Measurements from ENCODE around the gene RLIM. TPM values are rescaled to one million over a fixed set of nuclear protein-coding genes. Genes with fewer than 3 reads are reported as not detected.

The RLIM gene
- polyA plus RNA-seq, 1 donor (not counting 4 experiments of a cell fraction or from before 2014, with no cell fraction given): 23.8 TPM

- no peak overlapping the region for H2AFZ ChIP-seq (ENCODE audit: control insufficient read depth, low read length)
- H3K4me1 ChIP-seq (ENCODE audit: control insufficient read depth, extremely low read depth, insufficient read depth, low read length): no peaks in the 10 kb centered on the region
- TF ChIP-seq CTCF (optimal IDR thresholded peaks at IDR 0.05 in 1 of 3, IDR thresholded peaks at IDR 0.05 in 1 of 3, conservative IDR thresholded peaks at IDR 0.05 in 1 of 3; ENCODE audit: extremely low read depth in 1 of 3, insufficient read depth in 2 of 3, low read length in 3 of 3) (no peak), EZH2 (IDR thresholded peaks at IDR 0.05; ENCODE audit: low read length) (no peak)
- no peak overlapping the region for H3K27ac ChIP-seq (ENCODE audit: control insufficient read depth, insufficient read depth, low read length)
- no peaks in the 10 kb centered on the region for H3K9me3 ChIP-seq (ENCODE audit: control insufficient read depth, low read depth, low read length)
- no peaks in the 10 kb centered on the region for H3K27me3 ChIP-seq (ENCODE audit: control insufficient read depth, extremely low read depth, insufficient read depth, low read length)
- H3K9me1 ChIP-seq (ENCODE audit: control insufficient read depth, extremely low read depth, insufficient read depth, low read length): no peaks in the 10 kb centered on the region
- H3K4me2 ChIP-seq (ENCODE audit: control insufficient read depth, extremely low read depth, insufficient read depth, low read depth, low read length): no peak overlapping the region
- DNase-seq (ENCODE audit: low read depth, low spot score): no peak
- H3K4me3 ChIP-seq (ENCODE audit: control insufficient read depth in 2 of 3, extremely low read depth in 1 of 3, insufficient read depth in 2 of 3, low read depth in 1 of 3, low read length in 3 of 3): no peak overlapping the region
- H3K9ac ChIP-seq (ENCODE audit: control insufficient read depth, extremely low read depth, insufficient read depth, low read length): no peak overlapping the region
- dilution Hi-C loops (cut with MboI; ENCODE audit: extremely low pct_ligation_motif_present, low sequenced_read_pairs): no loop called here
- H3K79me2 ChIP-seq (ENCODE audit: control insufficient read depth, insufficient read depth, low read length): peaks cover 81% of the 10 kb centered on the region
- no peaks in the 10 kb centered on the region for H4K20me1 ChIP-seq (ENCODE audit: control insufficient read depth, extremely low read depth, insufficient read depth, low read length)
- FAIRE-seq: no peak
- no peaks in the 10 kb centered on the region for H3K36me3 ChIP-seq (ENCODE audit: control insufficient read depth in 2 of 2, extremely low read depth in 1 of 2, insufficient read depth in 2 of 2, low read length in 2 of 2)
These were observed 7.6 kb downstream of the RLIM start for GRCh38 chrX:74606799-74607198.

GRCh38 chrX:74606342-74606741, 8.1 kb downstream of the RLIM start:
- dilution Hi-C loops (cut with MboI; ENCODE audit: extremely low pct_ligation_motif_present, low sequenced_read_pairs): no loop called here

More at GRCh38 chrX:74606342-74606741, 8.1 kb downstream of the RLIM start:
- DNase-seq (ENCODE audit: low read depth, low spot score) (no peak), FAIRE-seq (no peak)
- H3K9me1 ChIP-seq (ENCODE audit: control insufficient read depth, extremely low read depth, insufficient read depth, low read length): no peaks in the 10 kb centered on the region
- no peak overlapping the region for H3K4me3 ChIP-seq (ENCODE audit: control insufficient read depth in 2 of 3, extremely low read depth in 1 of 3, insufficient read depth in 2 of 3, low read depth in 1 of 3, low read length in 3 of 3)
- no peaks in the 10 kb centered on the region for H4K20me1 ChIP-seq (ENCODE audit: control insufficient read depth, extremely low read depth, insufficient read depth, low read length)
- TF ChIP-seq EZH2 (IDR thresholded peaks at IDR 0.05; ENCODE audit: low read length) (no peak), CTCF (optimal IDR thresholded peaks at IDR 0.05 in 1 of 3, IDR thresholded peaks at IDR 0.05 in 1 of 3, conservative IDR thresholded peaks at IDR 0.05 in 1 of 3; ENCODE audit: extremely low read depth in 1 of 3, insufficient read depth in 2 of 3, low read length in 3 of 3) (no peak)
- no peaks in the 10 kb centered on the region for H3K27me3 ChIP-seq (ENCODE audit: control insufficient read depth, extremely low read depth, insufficient read depth, low read length)
- no peak overlapping the region for H2AFZ ChIP-seq (ENCODE audit: control insufficient read depth, low read length)
- H3K9ac ChIP-seq (ENCODE audit: control insufficient read depth, extremely low read depth, insufficient read depth, low read length): no peak overlapping the region
- peaks cover 81% of the 10 kb centered on the region for H3K79me2 ChIP-seq (ENCODE audit: control insufficient read depth, insufficient read depth, low read length)
- no peaks in the 10 kb centered on the region for H3K9me3 ChIP-seq (ENCODE audit: control insufficient read depth, low read depth, low read length)
- H3K36me3 ChIP-seq (ENCODE audit: control insufficient read depth in 2 of 2, extremely low read depth in 1 of 2, insufficient read depth in 2 of 2, low read length in 2 of 2): no peaks in the 10 kb centered on the region
- H3K4me1 ChIP-seq (ENCODE audit: control insufficient read depth, extremely low read depth, insufficient read depth, low read length): no peaks in the 10 kb centered on the region
- H3K27ac ChIP-seq (ENCODE audit: control insufficient read depth, insufficient read depth, low read length): no peak overlapping the region
- no peak overlapping the region for H3K4me2 ChIP-seq (ENCODE audit: control insufficient read depth, extremely low read depth, insufficient read depth, low read depth, low read length)

Data from keratinocyte (primary cell).